Transverse colon (tissue), 4 donors: ENCODE measurements around the gene TBX5. TPM values are rescaled to one million over a fixed set of nuclear protein-coding genes. Genes with fewer than 3 reads are reported as not detected.

Experiments used
- DNase-seq: peaks from one replicate; pipeline ENCODE4 v3.0.0-alpha.2; 2019
- H3K27ac ChIP-seq, 4 donors: fragments of 200-600 bp; sonication (generic); 2 replicates each; pipeline ENCODE4 v1.5.1; 2016 to 2018; ENCODE audit warnings: inconsistent platforms in 4 of 4
- H3K27me3 ChIP-seq: fragments of 200-600 bp; sonication (generic); 2 replicates; pipeline ENCODE4 v1.5.1; 2017; ENCODE audit warnings: inconsistent platforms
- H3K36me3 ChIP-seq, 4 donors: fragments of 200-600 bp; sonication (generic); 2 replicates each; pipeline ENCODE4 v1.5.1; 2017 to 2019; ENCODE audit warnings: inconsistent platforms in 4 of 4
- H3K4me1 ChIP-seq, 4 donors: fragments of 200-600 bp; sonication (generic); 2 replicates each; pipeline ENCODE4 v1.5.1; 2017 to 2020; ENCODE audit warnings: inconsistent platforms in 4 of 4
- H3K4me3 ChIP-seq, 4 donors: fragments of 200-600 bp; sonication (generic); 1 replicate in 1 of 4; 2 replicates in 3 of 4; pipeline versions ENCODE4 v1.5.1 to v1.6.1; 2017 to 2019; ENCODE audit warnings: inconsistent platforms in 4 of 4
- H3K9me3 ChIP-seq, 2 donors: fragments of 200-600 bp; sonication (generic); 2 replicates each; pipeline ENCODE4 v1.5.1; 2017 to 2019; ENCODE audit warnings: inconsistent platforms in 2 of 2
- CTCF ChIP-seq, 5 experiments: fragments of 200-600 bp in 3 of 5; fragments of 450-650 bp in 2 of 5; sonication (generic) in 3 of 5; IDR thresholded peaks; 1 replicate in 2 of 5; 2 replicates in 3 of 5; pipeline ENCODE4 v1.5.1; 2016 to 2017; ENCODE audit warnings: antibody characterized with exemption in 5 of 5, inconsistent platforms in 3 of 5, mild to moderate bottlenecking in 2 of 5, moderate library complexity in 1 of 5
- EP300 ChIP-seq: sonication (generic); formaldehyde crosslinking; IDR thresholded peaks from one replicate; pipeline ENCODE4 v1.6.1; 2017; ENCODE audit warnings: antibody characterized with exemption, low read depth
- POLR2A ChIP-seq: fragments of 450-650 bp; IDR thresholded peaks from one replicate; pipeline ENCODE4 v1.6.1; 2016; ENCODE audit warnings: antibody characterized with exemption, mild to moderate bottlenecking, moderate library complexity
- POLR2AphosphoS5 ChIP-seq, 3 donors: sonication (generic); formaldehyde crosslinking; IDR thresholded peaks; one replicate each; pipeline ENCODE4 v1.6.1; 2016; ENCODE audit warnings: antibody characterized with exemption in 3 of 3
- WGBS, 2 donors: methylation state at CpG; one replicate each; pipeline ENCODE4 v1.1.5; 2018; ENCODE audit warnings: low coverage in 1 of 2; 5-methylcytosine and 5-hydroxymethylcytosine counted together
- in situ Hi-C, 4 donors: fragments of 200-750 bp; cut with MboI; loops; one replicate each; pipeline versions ENCODE4 v1.15.0 to v1.15.1; 2017; ENCODE audit warnings: low sequenced_read_pairs in 3 of 4, low pct_ligation_motif_present in 1 of 4, low pct_unique_long_range_greater_than_20kb in 1 of 4
- intact Hi-C: fragments of 100-400 bp; cut with DNase I; formaldehyde crosslinking; loops from one replicate; pipeline ENCODE4 v1.15.1; 2023; ENCODE audit warnings: low total_unique reads
- total RNA-seq, 4 donors: library from RNA; depleted of rRNA; stranded (reverse); fragments of >200 nt; gene quantifications; one replicate each; pipeline ENCODE4 v1.1.0, GENCODE V29; 2016

The TBX5 gene
- total RNA-seq, 4 donors from 2014 or later, result not detected

- in situ Hi-C loops (no loop called here), intact Hi-C loops (no loop called here)
- Histone ChIP-seq H3K4me1 (no peaks in the 10 kb centered on the region), H3K4me3 (no peak overlapping the region), H3K9me3 (no peaks in the 10 kb centered on the region), H3K27ac (no peak overlapping the region), H3K27me3 (peaks cover 87% of the 10 kb centered on the region), H3K36me3 (no peaks in the 10 kb centered on the region)
- TF ChIP-seq POLR2A, result no peak
- TF ChIP-seq POLR2AphosphoS5 (IDR thresholded peaks at IDR 0.05), result no peak
- TF ChIP-seq EP300, result no peak
- no peak for TF ChIP-seq CTCF (IDR thresholded peaks at IDR 0.05)
- no peak for DNase-seq
- 34% methylated on average over 5 of the region's 5 CpGs; no CpG with 5 or more reads in 1 of the 2 donors for WGBS, 2 donors
Measured at GRCh38 chr12:114392909-114393308, 13.0 kb downstream of the TBX5 start.

GRCh38 chr12:114391088-114391487 lies 14.9 kb downstream of the TBX5 start:
- no peak overlapping the region for H3K4me3 ChIP-seq
- in situ Hi-C loops (no loop called here), intact Hi-C loops (no loop called here)
- no peaks in the 10 kb centered on the region for H3K9me3 ChIP-seq
- no peak for TF ChIP-seq CTCF (IDR thresholded peaks at IDR 0.05)
- TF ChIP-seq POLR2AphosphoS5 (IDR thresholded peaks at IDR 0.05), result no peak
- no peak for TF ChIP-seq EP300
- TF ChIP-seq POLR2A, result no peak
- no peaks in the 10 kb centered on the region for H3K36me3 ChIP-seq
- H3K4me1 ChIP-seq, result no peaks in the 10 kb centered on the region
- no peak overlapping the region for H3K27ac ChIP-seq
- no peak for DNase-seq
- 30% methylated on average over 2 to 4 of the region's 4 CpGs for WGBS, 2 donors
- H3K27me3 ChIP-seq, result peaks cover 72% of the 10 kb centered on the region

GRCh38 chr12:114384739-114385138 lies 21.2 kb downstream of the TBX5 start:
- 51 to 71% methylated on average over 3 to 4 of the region's 4 CpGs for WGBS, 2 donors
- intact Hi-C loops, result no loop called here

GRCh38 chr12:114381177-114381576 lies 24.8 kb downstream of the TBX5 start:
- no peak for DNase-seq
- no peak overlapping the region for H3K27ac ChIP-seq
- no peaks in the 10 kb centered on the region for H3K27me3 ChIP-seq
- H3K36me3 ChIP-seq, result no peaks in the 10 kb centered on the region
- H3K4me3 ChIP-seq, result no peak overlapping the region
- no peak for TF ChIP-seq POLR2AphosphoS5 (IDR thresholded peaks at IDR 0.05)
- in situ Hi-C loops, result no loop called here
- no peaks in the 10 kb centered on the region for H3K4me1 ChIP-seq
- intact Hi-C loops, result no loop called here
- no peaks in the 10 kb centered on the region for H3K9me3 ChIP-seq
- 23 to 48% methylated on average over 2 of the region's 2 CpGs for WGBS, 2 donors

More at GRCh38 chr12:114384739-114385138, 21.2 kb downstream of the TBX5 start:
- H3K4me3 ChIP-seq, result no peak overlapping the region
- TF ChIP-seq EP300 (no peak), POLR2A (no peak), CTCF (IDR thresholded peaks at IDR 0.05) (no peak), POLR2AphosphoS5 (IDR thresholded peaks at IDR 0.05) (no peak)
- in situ Hi-C loops, result no loop called here
- no peaks in the 10 kb centered on the region for H3K9me3 ChIP-seq
- H3K36me3 ChIP-seq, result no peaks in the 10 kb centered on the region
- peaks cover 8% of the 10 kb centered on the region for H3K27me3 ChIP-seq
- H3K4me1 ChIP-seq, result no peaks in the 10 kb centered on the region
- DNase-seq, result no peak
- H3K27ac ChIP-seq, result no peak overlapping the region

- no peak overlapping the region for H3K4me3 ChIP-seq
- DNase-seq, result no peak
- intact Hi-C loops (no loop called here), in situ Hi-C loops (no loop called here)
- H3K36me3 ChIP-seq, result no peaks in the 10 kb centered on the region
- H3K27me3 ChIP-seq, result peaks cover 10% of the 10 kb centered on the region
- no peaks in the 10 kb centered on the region for H3K9me3 ChIP-seq
- no peak overlapping the region for H3K27ac ChIP-seq
- WGBS, 2 donors, result 35 to 71% methylated on average over 3 to 7 of the region's 7 CpGs
- TF ChIP-seq POLR2AphosphoS5 (IDR thresholded peaks at IDR 0.05), result no peak
- TF ChIP-seq EP300, result no peak
- TF ChIP-seq CTCF (IDR thresholded peaks at IDR 0.05), result no peak
- TF ChIP-seq POLR2A, result no peak
- no peaks in the 10 kb centered on the region for H3K4me1 ChIP-seq
Measured at GRCh38 chr12:114371733-114372132, 34.2 kb downstream of the TBX5 start.
